Activated naive CD8-positive, alpha-beta T cell (primary cell): Measurements from ENCODE around the gene REM2.

Source experiments
- H3K27ac Mint-ChIP-seq: one replicate; pipeline ENCODE4 v1.8.0; 2021; ENCODE audit warnings: mixed read lengths
- H3K27me3 Mint-ChIP-seq: one replicate; pipeline ENCODE4 v1.8.0; 2021; ENCODE audit warnings: mixed read lengths
- H3K36me3 Mint-ChIP-seq: one replicate; pipeline ENCODE4 v1.8.0; 2021; ENCODE audit warnings: mixed read lengths
- H3K4me1 Mint-ChIP-seq: one replicate; pipeline ENCODE4 v1.8.0; 2021; ENCODE audit warnings: low read depth, mixed read lengths
- H3K4me3 Mint-ChIP-seq: one replicate; pipeline ENCODE4 v1.8.0; 2021; ENCODE audit warnings: mild to moderate bottlenecking, mixed read lengths
- H3K9me3 Mint-ChIP-seq: one replicate; pipeline ENCODE4 v1.8.0; 2021; ENCODE audit warnings: low read depth, mixed read lengths

REM2 gene

GRCh38 chr14:22918804-22919600, 36.0 kb downstream of the REM2 start, which contains the start of gene RBM23:
Gene RBM23, minus strand, starts transcription at chr14:22919149.
- H3K9me3 Mint-ChIP-seq, result no peaks in the 10 kb centered on the region
- H3K36me3 Mint-ChIP-seq, result peaks cover 26% of the 10 kb centered on the region
- peaks cover 51% of the 10 kb centered on the region for H3K4me1 Mint-ChIP-seq
- no peaks in the 10 kb centered on the region for H3K27me3 Mint-ChIP-seq
- H3K27ac Mint-ChIP-seq, result peak within 1 kb of the TSS; percentile 100
- peak within 1 kb of the TSS; percentile 98 for H3K4me3 Mint-ChIP-seq

GRCh38 chr14:22919601-22919921, 36.5 kb downstream of the REM2 start:
- peak overlapping the region; percentile 100 for H3K27ac Mint-ChIP-seq
- H3K27me3 Mint-ChIP-seq, result no peaks in the 10 kb centered on the region
- no peaks in the 10 kb centered on the region for H3K9me3 Mint-ChIP-seq
- peak overlapping the region; percentile 98 for H3K4me3 Mint-ChIP-seq
- H3K36me3 Mint-ChIP-seq, result peaks cover 27% of the 10 kb centered on the region
- H3K4me1 Mint-ChIP-seq, result peaks cover 49% of the 10 kb centered on the region

- H3K4me1 Mint-ChIP-seq, result peaks cover 46% of the 10 kb centered on the region
- H3K4me3 Mint-ChIP-seq, result no peak overlapping the region
- peaks cover 29% of the 10 kb centered on the region for H3K36me3 Mint-ChIP-seq
- H3K27ac Mint-ChIP-seq, result peak overlapping the region; percentile 35
- H3K9me3 Mint-ChIP-seq, result no peaks in the 10 kb centered on the region
- H3K27me3 Mint-ChIP-seq, result no peaks in the 10 kb centered on the region
These were observed 37.7 kb downstream of the REM2 start for GRCh38 chr14:22920697-22921096.

DNA sequence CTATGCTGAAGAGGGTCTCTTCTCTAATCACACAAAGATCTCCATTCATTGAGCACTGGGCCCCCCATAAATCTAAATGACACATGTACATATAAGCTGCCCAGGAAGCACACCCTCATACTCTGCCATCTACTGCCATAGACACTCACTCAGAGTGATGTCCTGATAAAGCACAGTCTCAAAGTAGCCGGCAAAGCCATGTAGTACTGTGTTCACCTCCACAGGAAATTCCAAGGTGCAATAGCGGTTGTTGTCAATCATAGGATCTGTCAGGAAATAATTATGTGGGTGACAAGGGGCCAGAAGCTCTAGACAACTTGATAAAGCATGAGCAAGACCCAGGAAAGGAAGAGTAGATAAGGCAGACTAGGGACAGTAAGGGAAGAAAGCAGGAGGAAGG, 39.3 kb downstream of the REM2 start:
- H3K27ac Mint-ChIP-seq, result peak overlapping the region; percentile 46
- no peaks in the 10 kb centered on the region for H3K27me3 Mint-ChIP-seq
- peaks cover 42% of the 10 kb centered on the region for H3K4me1 Mint-ChIP-seq
- H3K36me3 Mint-ChIP-seq, result peaks cover 37% of the 10 kb centered on the region
- no peaks in the 10 kb centered on the region for H3K9me3 Mint-ChIP-seq
- H3K4me3 Mint-ChIP-seq, result no peak overlapping the region

DNA sequence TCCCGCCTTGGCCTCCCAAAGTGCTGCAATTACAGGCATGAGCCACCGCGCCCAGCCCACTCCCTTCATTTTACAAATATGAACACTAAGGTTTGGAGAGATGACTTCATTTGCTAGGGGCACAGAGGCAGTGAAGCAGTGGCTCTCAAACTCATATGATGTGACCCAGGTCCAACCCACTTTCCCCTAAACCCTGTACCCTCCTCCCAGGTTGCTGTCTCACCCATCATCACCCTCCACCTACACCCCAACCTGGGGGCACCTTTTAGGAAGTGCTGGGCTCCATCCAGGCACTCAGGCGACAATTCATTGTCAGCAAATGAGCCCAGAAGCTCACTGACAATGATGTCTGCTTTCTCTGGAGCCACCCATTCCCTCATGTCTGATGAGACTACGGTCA, 40.7 kb downstream of the REM2 start:
- Mint-ChIP-seq H3K9me3 (no peaks in the 10 kb centered on the region), H3K4me1 (peaks cover 42% of the 10 kb centered on the region), H3K4me3 (no peak overlapping the region), H3K27ac (no peak overlapping the region), H3K27me3 (no peaks in the 10 kb centered on the region), H3K36me3 (peaks cover 34% of the 10 kb centered on the region)

DNA sequence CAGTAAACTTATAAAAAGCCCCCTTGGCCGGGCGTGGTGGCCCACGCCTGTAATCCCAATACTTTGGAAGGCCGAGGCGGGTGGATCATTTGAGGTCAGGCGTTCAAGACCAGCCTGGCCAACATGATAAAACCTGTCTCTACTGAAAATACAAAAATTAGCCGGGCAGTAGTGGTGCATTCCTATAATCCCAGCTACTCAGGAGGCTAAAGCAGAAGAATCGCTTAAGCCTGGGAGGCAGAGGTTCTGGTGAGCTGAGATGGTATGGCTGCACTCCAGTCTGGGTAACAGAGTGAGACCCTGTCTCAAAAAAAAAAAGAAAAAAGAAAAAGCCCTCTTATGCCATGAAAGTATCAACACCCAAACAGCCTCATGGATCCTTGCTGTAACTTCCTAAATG, 42.5 kb downstream of the REM2 start:
- no peaks in the 10 kb centered on the region for H3K9me3 Mint-ChIP-seq
- peaks cover 30% of the 10 kb centered on the region for H3K36me3 Mint-ChIP-seq
- H3K4me3 Mint-ChIP-seq, result no peak overlapping the region
- no peaks in the 10 kb centered on the region for H3K27me3 Mint-ChIP-seq
- H3K4me1 Mint-ChIP-seq, result peaks cover 26% of the 10 kb centered on the region
- no peak overlapping the region for H3K27ac Mint-ChIP-seq

GRCh38 chr14:22926316-22926715, 43.3 kb downstream of the REM2 start:
- Mint-ChIP-seq H3K27me3 (no peaks in the 10 kb centered on the region), H3K4me3 (peak overlapping the region; percentile 36), H3K9me3 (no peaks in the 10 kb centered on the region), H3K36me3 (peaks cover 26% of the 10 kb centered on the region), H3K4me1 (peaks cover 25% of the 10 kb centered on the region), H3K27ac (no peak overlapping the region)

DNA sequence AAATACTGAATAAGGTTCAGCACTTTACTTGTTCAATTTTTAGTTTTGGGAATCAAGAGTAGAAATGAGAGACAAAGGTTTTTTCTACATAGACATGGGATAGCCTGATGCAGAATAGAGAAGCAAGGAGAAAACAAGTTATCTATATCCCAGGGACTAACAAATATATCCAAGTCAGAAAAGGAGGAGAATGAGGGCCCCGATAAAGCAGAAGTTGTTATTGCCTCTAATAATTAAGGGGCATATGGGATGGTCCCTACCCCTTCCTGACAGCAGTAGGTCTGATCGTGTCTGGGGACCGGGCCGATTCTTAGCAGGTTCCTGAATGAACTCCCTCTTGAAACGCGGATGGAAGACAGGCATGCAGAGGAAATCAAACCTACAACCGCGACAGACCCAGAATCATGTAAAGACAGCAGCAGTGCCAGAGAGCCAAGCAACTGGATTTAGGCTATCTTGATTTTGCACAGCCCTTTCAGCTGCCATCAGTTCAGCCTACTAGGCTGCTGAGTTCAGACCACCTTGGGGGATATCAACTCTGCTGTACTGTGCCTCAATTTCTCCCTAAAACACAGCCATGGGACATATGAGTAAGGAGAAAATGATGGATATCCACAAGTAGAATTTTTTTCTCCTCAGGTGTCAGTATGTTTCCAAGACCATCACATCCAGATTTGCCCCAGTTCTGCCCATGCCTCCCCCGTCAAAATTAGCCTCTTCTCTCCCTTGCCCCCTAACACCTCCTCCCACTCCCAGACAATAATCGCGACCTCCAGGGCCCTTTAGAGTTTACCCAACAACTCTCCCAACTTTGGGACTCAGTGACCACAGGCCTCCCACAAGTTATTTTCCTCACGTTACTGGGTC, 45.4 kb downstream of the REM2 start:
- peaks cover 18% of the 10 kb centered on the region for H3K36me3 Mint-ChIP-seq
- peaks cover 32% of the 10 kb centered on the region for H3K4me1 Mint-ChIP-seq
- no peaks in the 10 kb centered on the region for H3K9me3 Mint-ChIP-seq
- no peaks in the 10 kb centered on the region for H3K27me3 Mint-ChIP-seq
- H3K4me3 Mint-ChIP-seq, result no peak overlapping the region
- H3K27ac Mint-ChIP-seq, result no peak overlapping the region

DNA sequence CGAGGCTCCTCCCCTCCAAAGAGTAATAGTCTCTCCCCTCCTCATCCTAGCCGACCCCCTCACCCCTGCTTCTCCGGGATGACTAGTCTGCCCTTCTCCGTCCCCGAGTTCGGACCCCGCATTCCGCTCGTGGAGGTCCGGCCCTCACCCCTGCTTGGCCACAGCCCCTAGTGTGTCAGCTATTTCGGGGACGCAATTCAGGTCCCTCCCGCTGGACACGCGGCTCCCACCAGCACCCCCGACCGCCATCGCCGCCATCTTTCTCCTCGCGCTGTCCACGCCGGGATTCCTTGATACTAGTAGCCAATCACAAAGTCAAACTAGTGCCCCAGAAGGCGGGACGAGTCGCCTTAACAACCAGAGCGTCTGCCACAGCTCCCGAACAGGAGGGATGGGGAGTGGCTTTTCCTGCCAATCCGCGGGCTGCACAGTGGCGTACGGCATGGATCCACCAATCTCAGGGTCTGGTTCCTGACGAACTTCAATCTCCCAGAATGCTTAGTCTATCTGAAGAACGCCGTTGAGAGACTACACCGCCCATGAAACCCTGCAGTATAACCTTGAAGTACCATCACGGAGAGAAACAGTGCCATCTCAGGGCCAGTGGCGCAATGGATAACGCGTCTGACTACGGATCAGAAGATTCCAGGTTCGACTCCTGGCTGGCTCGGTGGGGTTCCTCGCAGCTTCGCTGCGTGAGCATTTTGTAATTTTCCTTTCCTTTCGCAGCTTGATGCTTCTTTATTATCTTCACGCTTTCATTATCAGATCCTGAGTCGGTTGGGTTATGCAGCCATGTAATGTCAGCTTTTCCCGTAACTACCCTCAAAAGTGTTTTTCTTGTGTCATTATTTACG, 46.3 kb downstream of the REM2 start, which contains the start of gene PRMT5:
Gene PRMT5 (minus strand): TSS at position 273 of the 857 bp plus-strand sequence. CDS start 15 bp downstream, at position 258.
- Mint-ChIP-seq H3K36me3 (peaks cover 13% of the 10 kb centered on the region), H3K4me1 (peaks cover 34% of the 10 kb centered on the region), H3K27ac (no peak within 1 kb of the TSS), H3K9me3 (no peaks in the 10 kb centered on the region), H3K4me3 (no peak within 1 kb of the TSS), H3K27me3 (no peaks in the 10 kb centered on the region)

DNA sequence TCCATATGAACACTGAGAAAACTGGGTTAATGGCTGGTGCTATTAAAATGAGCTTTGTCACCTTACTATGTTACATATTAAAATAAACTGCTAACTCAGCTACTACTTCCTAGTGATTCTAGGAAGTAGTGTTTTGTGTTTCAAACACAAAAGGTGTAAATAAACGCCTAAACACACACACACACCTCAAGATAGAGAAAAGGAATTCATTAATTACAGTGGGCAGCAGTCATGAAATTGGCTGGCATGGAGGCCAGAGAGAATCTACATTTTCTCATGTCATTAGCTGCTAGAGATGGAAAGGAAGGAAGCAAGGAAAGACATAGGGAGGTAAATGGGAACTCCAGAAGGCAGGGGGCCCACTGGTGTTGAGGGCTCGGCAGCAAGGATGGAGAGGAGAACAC, 46.9 kb downstream of the REM2 start:
- Mint-ChIP-seq H3K4me1 (peaks cover 34% of the 10 kb centered on the region), H3K4me3 (no peak overlapping the region), H3K27me3 (no peaks in the 10 kb centered on the region), H3K9me3 (no peaks in the 10 kb centered on the region), H3K27ac (no peak overlapping the region), H3K36me3 (peaks cover 10% of the 10 kb centered on the region)

GRCh38 chr14:22932146-22932545, 49.1 kb downstream of the REM2 start:
- Mint-ChIP-seq H3K27ac (no peak overlapping the region), H3K36me3 (no peaks in the 10 kb centered on the region), H3K4me3 (no peak overlapping the region), H3K4me1 (peaks cover 24% of the 10 kb centered on the region), H3K9me3 (no peaks in the 10 kb centered on the region), H3K27me3 (no peaks in the 10 kb centered on the region)

DNA sequence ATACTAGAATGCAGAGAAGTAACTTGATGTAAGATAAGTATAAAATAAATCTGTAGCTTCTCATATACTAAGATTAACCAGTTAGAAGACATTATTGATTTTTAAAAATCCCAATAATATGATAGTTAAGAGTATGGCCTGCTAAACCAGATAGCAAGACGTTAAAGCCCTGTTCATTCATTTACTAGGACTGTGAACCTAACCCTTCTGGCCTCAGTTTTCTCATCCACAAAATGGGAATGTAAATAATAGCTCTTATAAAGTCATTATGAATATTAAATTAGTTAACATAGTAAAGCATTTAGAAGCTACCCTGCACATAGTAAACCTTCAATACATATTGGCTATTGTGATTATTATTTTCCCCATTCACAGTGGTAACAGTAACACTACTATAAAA, 52.1 kb downstream of the REM2 start:
- H3K4me3 Mint-ChIP-seq, result no peak overlapping the region
- H3K4me1 Mint-ChIP-seq, result peaks cover 13% of the 10 kb centered on the region
- no peak overlapping the region for H3K27ac Mint-ChIP-seq
- no peaks in the 10 kb centered on the region for H3K9me3 Mint-ChIP-seq
- H3K36me3 Mint-ChIP-seq, result no peaks in the 10 kb centered on the region
- H3K27me3 Mint-ChIP-seq, result no peaks in the 10 kb centered on the region
